GM12878 (cell line): ENCODE results near the gene NHLRC3. TPM values are rescaled to one million over a fixed set of nuclear protein-coding genes. Genes with fewer than 3 reads are reported as not detected.

ENCODE experiments used
- ATAC-seq: fragments of 200-7000 bp; cut with Tn5 transposase; 3 replicates; pipeline ENCODE4 v1.9.1; 2020; ENCODE audit warnings: mild to moderate bottlenecking, moderate library complexity
- BruUV-seq: library from RNA; stranded (reverse); fragments of 400-500 nt; replicated peaks from 2 replicates; lab custom pipeline; 2021; lab: Mats Ljungman, UMichigan
- CTCF ChIA-PET: fragments of 300-600 bp; sonication (Branson Sonifier 250); formaldehyde crosslinking; extraction: SDS; loops from one replicate; lab custom pipeline; 2021; ENCODE audit warnings: inconsistent platforms; lab: Yijun Ruan, JAX
- POLR2A ChIA-PET: fragments of 350-600 bp; formaldehyde crosslinking; extraction: SDS; loops from one replicate; lab custom pipeline; 2021; ENCODE audit warnings: inconsistent platforms; lab: Charles Lee
- RAD21 ChIA-PET: fragments of 300-600 bp; sonication (Branson Sonifier 250); formaldehyde crosslinking; loops from one replicate; lab custom pipeline; 2023; ENCODE audit warnings: antibody characterized with exemption; ENCODE audit not compliant: unreplicated experiment; lab: Charles Lee
- SMC1A ChIA-PET: fragments of 300-600 bp; sonication (Branson Sonifier 250); formaldehyde crosslinking; loops from one replicate; lab custom pipeline; 2023; ENCODE audit not compliant: unreplicated experiment, uncharacterized antibody; lab: Charles Lee
- DNase-seq: peaks from one replicate; pipeline ENCODE4 v3.0.0-alpha.2; 2011; ENCODE audit warnings: low read depth, low spot score
- FAIRE-seq: peaks from 3 replicates; lab custom pipeline; 2011; peaks lifted over from hg19 to GRCh38; lab: Jason Lieb, UNC
- H2AFZ ChIP-seq: 2 replicates; pipeline ENCODE4 v1.6.0; 2011; ENCODE audit warnings: low read depth, low read length, control low read depth; ENCODE audit not compliant: control insufficient read depth
- H3K27ac ChIP-seq: 2 replicates; pipeline ENCODE4 v1.5.1; 2011; ENCODE audit warnings: control low read depth; ENCODE audit not compliant: control insufficient read depth, insufficient read depth
- H3K27me3 ChIP-seq, 2 experiments: replicated peaks in 1 of 2; 2 replicates each; pipeline versions ENCODE4 v1.6.0 to v1.6.1; 2011; ENCODE audit warnings: low read length in 1 of 2; ENCODE audit not compliant: control insufficient read depth in 2 of 2, insufficient read depth in 2 of 2
- H3K36me3 ChIP-seq, 2 experiments: 2 replicates each; pipeline ENCODE4 v1.5.1; 2011; ENCODE audit warnings: low read length in 1 of 2; ENCODE audit not compliant: control insufficient read depth in 2 of 2, insufficient read depth in 2 of 2
- H3K4me1 ChIP-seq: 2 replicates; pipeline ENCODE4 v1.6.1; 2011; ENCODE audit warnings: mild to moderate bottlenecking, low read length, moderate library complexity, mixed read lengths; ENCODE audit not compliant: control insufficient read depth, insufficient read depth
- H3K4me2 ChIP-seq: 2 replicates; pipeline ENCODE4 v1.6.0; 2011; ENCODE audit warnings: control low read depth; ENCODE audit not compliant: control insufficient read depth, insufficient read depth
- H3K4me3 ChIP-seq: fragments of 200-600 bp; sonication (generic); 2 replicates; pipeline ENCODE4 v1.5.1; 2016
- H3K79me2 ChIP-seq: 2 replicates; pipeline ENCODE4 v1.6.0; 2011; ENCODE audit warnings: low read length; ENCODE audit not compliant: control insufficient read depth, insufficient read depth
- H3K9ac ChIP-seq: 2 replicates; pipeline ENCODE4 v1.8.0; 2011; ENCODE audit warnings: low read length, control low read depth, mixed read lengths; ENCODE audit not compliant: control insufficient read depth, insufficient read depth
- H3K9me3 ChIP-seq: replicated peaks from 3 replicates; pipeline ENCODE4 v1.5.1; 2011; ENCODE audit warnings: mild to moderate bottlenecking, low read length; ENCODE audit not compliant: control insufficient read depth, insufficient read depth
- H4K20me1 ChIP-seq: 2 replicates; pipeline ENCODE4 v1.6.0; 2011; ENCODE audit not compliant: control insufficient read depth, insufficient read depth
- BCLAF1 ChIP-seq: fragments of 450-650 bp; IDR thresholded peaks from 2 replicates; pipeline ENCODE4 v1.6.1; 2017; ENCODE audit warnings: antibody characterized with exemption, mild to moderate bottlenecking, moderate library complexity
- HDAC2 ChIP-seq: fragments of 200-600 bp; sonication (generic); IDR thresholded peaks from 2 replicates; pipeline ENCODE4 v1.6.1; 2017
- KAT2A ChIP-seq: conservative IDR thresholded peaks from 2 replicates; pipeline ENCODE4 v1.6.1; 2011; ENCODE audit warnings: low read depth, low read length; ENCODE audit not compliant: control insufficient read depth
- LARP7 ChIP-seq: fragments of 450-650 bp; IDR thresholded peaks from 2 replicates; pipeline ENCODE4 v1.6.1; 2017; ENCODE audit warnings: mild to moderate bottlenecking
- PAX5 ChIP-seq: IDR thresholded peaks from 2 replicates; pipeline ENCODE4 v1.6.1; 2011; ENCODE audit warnings: low read depth, low read length, borderline replicate concordance
- ZNF622 ChIP-seq: fragments of 450-650 bp; IDR thresholded peaks from 2 replicates; pipeline ENCODE4 v1.6.1; 2017; ENCODE audit warnings: mild to moderate bottlenecking, inconsistent platforms
- WGBS: methylation state at CpG from one replicate; pipeline ENCODE4 v1.1.6; 2016; ENCODE audit warnings: low lambda C conversion rate; ENCODE audit not compliant: insufficient replicate concordance, insufficient coverage; ENCODE audit errors: missing lambda C conversion rate; 5-methylcytosine and 5-hydroxymethylcytosine counted together
- in situ Hi-C: fragments of 300-500 bp; cut with MboI; formaldehyde crosslinking; loops from 9 replicates; pipeline ENCODE4 v1.14.3; 2018; ENCODE audit warnings: mixed read lengths
- intact Hi-C: fragments of 100-400 bp; cut with micrococcal nuclease; formaldehyde crosslinking; loops from one replicate; pipeline ENCODE4 v1.14.2; 2022; ENCODE audit not compliant: unreplicated experiment
- polyA plus RNA-seq, 11 experiments: library from polyadenylated mRNA; depleted of rRNA in 4 of 11; unstranded in 6 of 11; stranded (reverse) in 5 of 11; fragments of >200 nt; fragmentation: Nextera tagmentation in 4 of 11; fragmentation: Illumina TruSeq in 1 of 11; extraction: Ambion mirVana in 4 of 11; extraction: Trizol in 1 of 11; gene quantifications; 1 replicate in 1 of 11; 2 replicates in 10 of 11; pipeline versions ENCODE4 v1.2.1 to v1.2.3, GENCODE V29; 2011 to 2016; ENCODE audit warnings: inconsistent platforms in 2 of 11, missing spikeins in 2 of 11, low read depth in 1 of 11
- total RNA-seq, 4 experiments: library from RNA; depleted of rRNA in 3 of 4; stranded (reverse); fragments of >200 nt in 3 of 4; fragmentation: Illumina TruSeq in 1 of 4; extraction: Trizol in 1 of 4; gene quantifications; 2 replicates each; pipeline versions ENCODE4 v1.2.1 to v1.2.3, GENCODE V29; 2013 to 2021

The NHLRC3 gene
- total and polyA plus RNA-seq, 10 of the 15 experiments (the other 5 are each of a cell fraction or from before 2014, with no cell fraction given): 8.3 to 38.0 (median 18.9) TPM

GRCh38 chr13:39023316-39023715, 14.9 kb upstream of the NHLRC3 start:
- RAD21 ChIA-PET: interaction anchor here (1.0 kb wide), 1 partner anchor 14 kb away, joined by 4 read pairs; no protein-coding TSS in a partner anchor
- intact Hi-C loops: no loop called here
- Histone ChIP-seq H3K4me3 (no peak overlapping the region), H3K79me2 (no peaks in the 10 kb centered on the region), H3K4me1 (no peaks in the 10 kb centered on the region), H3K9ac (no peak overlapping the region), H3K36me3 (peaks cover 9 to 29% of the 10 kb centered on the region in 2 experiments), H4K20me1 (no peaks in the 10 kb centered on the region), H3K9me3 (no peaks in the 10 kb centered on the region), H3K4me2 (no peak overlapping the region), H2AFZ (no peak overlapping the region), H3K27ac (no peak overlapping the region), H3K27me3 (no peaks in the 10 kb centered on the region)
- ATAC-seq: no peak
- DNase-seq: no peak
- POLR2A ChIA-PET: interaction anchor here (1.6 kb wide), 1 partner anchor 9 kb away, joined by 4 read pairs; no protein-coding TSS in a partner anchor
- no peak for FAIRE-seq
- in situ Hi-C loops: no loop called here
- TF ChIP-seq LARP7: no peak
- TF ChIP-seq HDAC2: no peak
- TF ChIP-seq ZNF622: no peak
- TF ChIP-seq BCLAF1: no peak
- TF ChIP-seq KAT2A: no peak
- TF ChIP-seq PAX5: no peak
- CTCF ChIA-PET: interaction anchor here (0.8 kb wide), 1 partner anchor 11 kb away, joined by 3 read pairs; no protein-coding TSS in a partner anchor
- SMC1A ChIA-PET: interaction anchor here (0.6 kb wide), 1 partner anchor 662 kb away, joined by 3 read pairs; no protein-coding TSS in a partner anchor
- 98% methylated on average over 2 of the region's 2 CpGs for WGBS
- BruUV-seq: no TSS peak
